ENCODE measurements around the gene PAMR1.

The PAMR1 gene

GRCh38 chr11:35525501-35526175 is at the start of gene PAMR1:
PAMR1 (minus strand) TSS chr11:35525616; CDS start chr11:35525585, 31 bp downstream.
- H3K4me3 Mint-ChIP-seq = no peak within 1 kb of the TSS
- H3K4me1 Mint-ChIP-seq = no peaks in the 10 kb centered on the region
- H3K36me3 Mint-ChIP-seq = no peaks in the 10 kb centered on the region
- DNase-seq (ENCODE audit: low spot score in 2 of 2) (peak in 1 of 2 donors; percentile 39), ATAC-seq (peak; percentile 57)
- H3K9me3 Mint-ChIP-seq = no peaks in the 10 kb centered on the region
- no peak within 1 kb of the TSS for H3K27ac Mint-ChIP-seq

GRCh38 chr11:35571696-35572095 is 46.3 kb upstream of the PAMR1 start:
- no peak for ATAC-seq
- Mint-ChIP-seq H3K36me3 (no peaks in the 10 kb centered on the region), H3K4me1 (no peaks in the 10 kb centered on the region), H3K4me3 (no peak overlapping the region), H3K27ac (no peak overlapping the region), H3K9me3 (peaks cover 7% of the 10 kb centered on the region)
- no peak for DNase-seq (ENCODE audit: low spot score in 2 of 2)

GRCh38 chr11:35567737-35568465 is 42.5 kb upstream of the PAMR1 start:
- H3K9me3 Mint-ChIP-seq = peaks cover 7% of the 10 kb centered on the region
- no peaks in the 10 kb centered on the region for H3K4me1 Mint-ChIP-seq
- DNase-seq (ENCODE audit: low spot score in 2 of 2) = no peak
- no peak overlapping the region for H3K27ac Mint-ChIP-seq
- no peak for ATAC-seq
- no peak overlapping the region for H3K4me3 Mint-ChIP-seq
- H3K36me3 Mint-ChIP-seq = no peaks in the 10 kb centered on the region

GRCh38 chr11:35566885-35567284 is 41.5 kb upstream of the PAMR1 start:
- H3K4me1 Mint-ChIP-seq = no peaks in the 10 kb centered on the region
- ATAC-seq = no peak
- no peak overlapping the region for H3K4me3 Mint-ChIP-seq
- no peak overlapping the region for H3K27ac Mint-ChIP-seq
- no peak for DNase-seq (ENCODE audit: low spot score in 2 of 2)
- H3K9me3 Mint-ChIP-seq = peaks cover 7% of the 10 kb centered on the region
- H3K36me3 Mint-ChIP-seq = no peaks in the 10 kb centered on the region

- H3K9me3 Mint-ChIP-seq = peaks cover 7% of the 10 kb centered on the region
- no peak overlapping the region for H3K27ac Mint-ChIP-seq
- H3K36me3 Mint-ChIP-seq = no peaks in the 10 kb centered on the region
- DNase-seq (ENCODE audit: low spot score in 2 of 2) (no peak), ATAC-seq (no peak)
- no peaks in the 10 kb centered on the region for H3K4me1 Mint-ChIP-seq
- no peak overlapping the region for H3K4me3 Mint-ChIP-seq
Measured at GRCh38 chr11:35566181-35566580, 40.8 kb upstream of the PAMR1 start.

- H3K9me3 Mint-ChIP-seq = peaks cover 7% of the 10 kb centered on the region
- ATAC-seq = no peak
- H3K4me1 Mint-ChIP-seq = no peaks in the 10 kb centered on the region
- no peak overlapping the region for H3K4me3 Mint-ChIP-seq
- H3K36me3 Mint-ChIP-seq = no peaks in the 10 kb centered on the region
- no peak overlapping the region for H3K27ac Mint-ChIP-seq
- DNase-seq (ENCODE audit: low spot score in 2 of 2) = no peak
Measured at GRCh38 chr11:35564245-35564595, 38.8 kb upstream of the PAMR1 start.

- DNase-seq (ENCODE audit: low spot score in 2 of 2) = no peak
- Mint-ChIP-seq H3K36me3 (no peaks in the 10 kb centered on the region), H3K4me3 (no peak overlapping the region), H3K4me1 (no peaks in the 10 kb centered on the region), H3K27ac (no peak overlapping the region), H3K9me3 (peaks cover 1% of the 10 kb centered on the region)
- ATAC-seq = no peak
Measured at GRCh38 chr11:35563484-35564244, 38.2 kb upstream of the PAMR1 start.

GRCh38 chr11:35559949-35560348 is 34.5 kb upstream of the PAMR1 start:
- no peaks in the 10 kb centered on the region for H3K36me3 Mint-ChIP-seq
- DNase-seq (ENCODE audit: low spot score in 2 of 2) (no peak), ATAC-seq (no peak)
- H3K4me3 Mint-ChIP-seq = no peak overlapping the region
- no peaks in the 10 kb centered on the region for H3K4me1 Mint-ChIP-seq
- no peak overlapping the region for H3K27ac Mint-ChIP-seq
- no peaks in the 10 kb centered on the region for H3K9me3 Mint-ChIP-seq

- ATAC-seq (no peak), DNase-seq (ENCODE audit: low spot score in 2 of 2) (no peak)
- no peaks in the 10 kb centered on the region for H3K36me3 Mint-ChIP-seq
- H3K27ac Mint-ChIP-seq = no peak overlapping the region
- no peaks in the 10 kb centered on the region for H3K9me3 Mint-ChIP-seq
- no peaks in the 10 kb centered on the region for H3K4me1 Mint-ChIP-seq
- H3K4me3 Mint-ChIP-seq = no peak overlapping the region
Measured at GRCh38 chr11:35558513-35558912, 33.1 kb upstream of the PAMR1 start.

GRCh38 chr11:35555488-35555887 is 30.1 kb upstream of the PAMR1 start:
- no peak for DNase-seq (ENCODE audit: low spot score in 2 of 2)
- Mint-ChIP-seq H3K9me3 (no peaks in the 10 kb centered on the region), H3K4me1 (no peaks in the 10 kb centered on the region), H3K27ac (no peak overlapping the region), H3K4me3 (no peak overlapping the region), H3K36me3 (no peaks in the 10 kb centered on the region)
- ATAC-seq = no peak

- DNase-seq (ENCODE audit: low spot score in 2 of 2) = no peak
Measured at GRCh38 chr11:35554491-35555437, 29.3 kb upstream of the PAMR1 start.

GRCh38 chr11:35553831-35554230 is 28.4 kb upstream of the PAMR1 start:
- Mint-ChIP-seq H3K4me1 (no peaks in the 10 kb centered on the region), H3K36me3 (no peaks in the 10 kb centered on the region), H3K9me3 (no peaks in the 10 kb centered on the region), H3K4me3 (no peak overlapping the region), H3K27ac (no peak overlapping the region)
- no peak for DNase-seq (ENCODE audit: low spot score in 2 of 2)
- ATAC-seq = no peak

More at GRCh38 chr11:35554491-35555437, 29.3 kb upstream of the PAMR1 start:
- no peaks in the 10 kb centered on the region for H3K4me1 Mint-ChIP-seq
- H3K36me3 Mint-ChIP-seq = no peaks in the 10 kb centered on the region
- no peak for ATAC-seq
- H3K4me3 Mint-ChIP-seq = no peak overlapping the region
- H3K27ac Mint-ChIP-seq = no peak overlapping the region
- no peaks in the 10 kb centered on the region for H3K9me3 Mint-ChIP-seq

GRCh38 chr11:35553021-35553420 is 27.6 kb upstream of the PAMR1 start:
- no peak for ATAC-seq
- Mint-ChIP-seq H3K9me3 (no peaks in the 10 kb centered on the region), H3K36me3 (no peaks in the 10 kb centered on the region), H3K4me1 (no peaks in the 10 kb centered on the region), H3K4me3 (no peak overlapping the region), H3K27ac (no peak overlapping the region)
- no peak for DNase-seq (ENCODE audit: low spot score in 2 of 2)

- H3K4me1 Mint-ChIP-seq = no peaks in the 10 kb centered on the region
- no peaks in the 10 kb centered on the region for H3K36me3 Mint-ChIP-seq
- DNase-seq (ENCODE audit: low spot score in 2 of 2) (no peak), ATAC-seq (no peak)
- H3K4me3 Mint-ChIP-seq = no peak overlapping the region
- H3K9me3 Mint-ChIP-seq = no peaks in the 10 kb centered on the region
- H3K27ac Mint-ChIP-seq = no peak overlapping the region
Measured at GRCh38 chr11:35552616-35553015, 27.2 kb upstream of the PAMR1 start.
